Measurements from ENCODE around the gene AIP. TPM values are rescaled to one million over a fixed set of nuclear protein-coding genes. Genes with fewer than 3 reads are reported as not detected.

AIP gene
- polyA plus RNA-seq, 1 experiment: 55.3 TPM

GRCh38 chr11:67539550-67539949, 56.7 kb downstream of the AIP start:
- H3K27me3 ChIP-seq (ENCODE audit: control insufficient read depth, insufficient read depth, low read length): no peaks in the 10 kb centered on the region
- no peak for DNase-seq (ENCODE audit: low read depth, low spot score)
- POLR2A ChIA-PET: no interaction called here
- no peak for TF ChIP-seq CTCF (IDR thresholded peaks at IDR 0.05; ENCODE audit: low read depth, low read length)
- CTCF ChIA-PET: no interaction called here
- no peak overlapping the region for H3K27ac ChIP-seq (ENCODE audit: low read depth, low read length)
- H3K4me3 ChIP-seq (ENCODE audit: low read depth, low read length): no peak overlapping the region
- peaks cover 4% of the 10 kb centered on the region; the same call in 1 of the 2 replicates for H3K9me3 ChIP-seq (ENCODE audit: control insufficient read depth, insufficient read depth, low read length)

Small RNA genes within 50 kb of the gene (small RNA-seq; reads per million reads assigned to genes)
- gene MIR6752 (ENCODE audit: insufficient read length, low read depth): not detected

Other genes starting within 250 kb of the AIP start
- 17.3 and 20.2 TPM in 2 replicates for gene GRK2, start 216.6 kb upstream of the AIP start, polyA plus RNA-seq (2011; rRNA removed)
- 14.4 and 18.4 TPM in 2 replicates for gene ANKRD13D, start 193.7 kb upstream of the AIP start, polyA plus RNA-seq (2011; rRNA removed)
- 16.5 and 20.0 TPM in 2 replicates for gene SSH3, start 179.5 kb upstream of the AIP start, polyA plus RNA-seq (2011; rRNA removed)
- 45.9 and 70.6 TPM in 2 replicates for gene POLD4, start 129.5 kb upstream of the AIP start, polyA plus RNA-seq (2011; rRNA removed)
- 11.4 and 12.4 TPM in 2 replicates for gene CLCF1, start 109.4 kb upstream of the AIP start, polyA plus RNA-seq (2011; rRNA removed)
- 3.2 and 4.1 TPM in 2 replicates for gene RAD9A, start 91.0 kb upstream of the AIP start, polyA plus RNA-seq (2011; rRNA removed)
- gene PPP1CA, start 81.2 kb upstream of the AIP start, polyA plus RNA-seq (2011; rRNA removed): 116 and 140 TPM in 2 replicates
- gene TBC1D10C, start 78.9 kb upstream of the AIP start, polyA plus RNA-seq (2011; rRNA removed): not detected in 2 replicates
- gene CARNS1, start 67.3 kb upstream of the AIP start, polyA plus RNA-seq (2011; rRNA removed): 0.07 and 0.09 TPM in 2 replicates
- 36.0 and 37.7 TPM in 2 replicates for gene RPS6KB2, start 54.5 kb upstream of the AIP start, polyA plus RNA-seq (2011; rRNA removed)
- 0.07 and 0.12 TPM in 2 replicates for gene PTPRCAP, start 45.3 kb upstream of the AIP start, polyA plus RNA-seq (2011; rRNA removed)
- 69.8 and 96.0 TPM in 2 replicates for gene CORO1B, start 39.5 kb upstream of the AIP start, polyA plus RNA-seq (2011; rRNA removed)
- gene GPR152, start 30.3 kb upstream of the AIP start, polyA plus RNA-seq (2011; rRNA removed): not detected in 2 replicates
- not detected in 2 replicates for gene CABP4, start 27.7 kb upstream of the AIP start, polyA plus RNA-seq (2011; rRNA removed)
- 14.7 and 22.5 TPM in 2 replicates for gene TMEM134, start 13.8 kb upstream of the AIP start, polyA plus RNA-seq (2011; rRNA removed)
- 6.4 and 8.6 TPM in 2 replicates for gene PITPNM1, start 22.3 kb downstream of the AIP start, polyA plus RNA-seq (2011; rRNA removed)
- gene CDK2AP2, start 25.1 kb downstream of the AIP start, polyA plus RNA-seq (2011; rRNA removed): 11.7 and 17.2 TPM in 2 replicates
- not detected in 2 replicates for gene CABP2, start 40.4 kb downstream of the AIP start, polyA plus RNA-seq (2011; rRNA removed)
- gene GSTP1, start 100.8 kb downstream of the AIP start, polyA plus RNA-seq (2011; rRNA removed): 716 and 965 TPM in 2 replicates
- gene NDUFV1, start 123.9 kb downstream of the AIP start, polyA plus RNA-seq (2011; rRNA removed): 79.5 and 89.9 TPM in 2 replicates
- 0.40 and 0.84 TPM in 2 replicates for gene NUDT8, start 146.9 kb downstream of the AIP start, polyA plus RNA-seq (2011; rRNA removed)
- gene TBX10, start 156.7 kb downstream of the AIP start, polyA plus RNA-seq (2011; rRNA removed): not detected in 2 replicates
- not detected in 2 replicates for gene ACY3, start 167.7 kb downstream of the AIP start, polyA plus RNA-seq (2011; rRNA removed)
- not detected in 2 replicates for gene ALDH3B2, start 191.6 kb downstream of the AIP start, polyA plus RNA-seq (2011; rRNA removed)